ENCODE data around the gene MS4A18. TPM values are rescaled to one million over a fixed set of nuclear protein-coding genes. Genes with fewer than 3 reads are reported as not detected.

The MS4A18 gene
- total and polyA plus RNA-seq, 9 donors: not detected

DNA sequence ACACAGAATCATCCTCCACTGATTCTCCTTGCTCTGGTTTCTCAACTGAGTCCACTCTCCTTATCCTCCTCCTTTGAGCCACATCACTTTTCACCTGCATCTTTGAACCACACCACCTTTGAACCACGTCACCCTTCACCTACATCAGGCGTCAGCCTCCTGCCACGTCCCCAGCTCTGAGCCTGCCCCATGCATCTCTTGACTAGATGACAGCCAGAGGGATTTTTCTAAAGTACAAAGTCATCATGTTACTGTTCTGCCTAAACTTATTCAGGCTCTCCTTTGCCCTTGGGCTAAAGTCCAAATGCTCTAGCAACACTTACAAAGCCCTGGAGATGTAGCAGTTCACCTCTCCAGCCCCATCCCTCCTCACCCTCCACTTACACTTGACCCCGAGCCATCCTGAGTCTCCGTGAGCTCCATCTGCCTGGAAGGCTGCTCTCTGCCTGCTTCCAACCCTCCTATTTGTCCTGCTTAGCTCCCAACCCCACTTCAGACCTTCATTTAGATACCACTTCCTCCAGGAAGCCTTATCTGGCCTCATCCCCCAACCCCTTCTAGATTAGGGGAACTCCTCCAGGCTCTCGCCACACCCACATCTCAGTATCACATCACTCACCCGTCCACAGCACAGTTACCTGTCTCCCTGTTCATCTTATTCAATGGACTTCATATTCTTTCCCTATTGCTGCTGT, 56.9 kb downstream of the MS4A18 start:
- WGBS, 3 donors: 78 to 86% (median 79%) methylated on average over 7 of the region's 7 CpGs
- TF ChIP-seq EP300 (IDR thresholded peaks at IDR 0.05) (no peak), CTCF (IDR thresholded peaks at IDR 0.05) (no peak), POLR2A (IDR thresholded peaks at IDR 0.05) (no peak)
- no peak overlapping the region for H3K4me3 ChIP-seq
- intact Hi-C loops (cut with DNase I): loop anchor here in 1 of 4 donors (10.0 kb wide), 1 partner anchor 113 kb away; no protein-coding TSS in a partner anchor
- peaks cover under 1% of the 10 kb centered on the region for H3K4me1 ChIP-seq (ENCODE audit: insufficient read depth)
- H3K36me3 ChIP-seq: no peaks in the 10 kb centered on the region
- no peaks in the 10 kb centered on the region for H3K9me3 ChIP-seq
- DNase-seq: no peak
- no peaks in the 10 kb centered on the region for H3K27me3 ChIP-seq
- H3K27ac ChIP-seq: no peak overlapping the region

GRCh38 chr11:60781981-60782316, 57.4 kb downstream of the MS4A18 start:
- DNase-seq: no peak
- no peak overlapping the region for H3K4me3 ChIP-seq
- H3K9me3 ChIP-seq: no peaks in the 10 kb centered on the region
- no peaks in the 10 kb centered on the region for H3K36me3 ChIP-seq
- TF ChIP-seq CTCF (IDR thresholded peaks at IDR 0.05) (no peak), EP300 (IDR thresholded peaks at IDR 0.05) (no peak), POLR2A (IDR thresholded peaks at IDR 0.05) (no peak)
- no peak overlapping the region for H3K27ac ChIP-seq
- no peaks in the 10 kb centered on the region for H3K27me3 ChIP-seq
- 92 to 98% (median 93%) methylated on average over 4 of the region's 4 CpGs for WGBS, 3 donors
- H3K4me1 ChIP-seq (ENCODE audit: insufficient read depth): peaks cover 4% of the 10 kb centered on the region
- intact Hi-C loops (cut with DNase I): loop anchor here in 1 of 4 donors (10.0 kb wide), 1 partner anchor 113 kb away; no protein-coding TSS in a partner anchor

- DNase-seq: no peak
Measured at GRCh38 chr11:60782393-60783140, 58.0 kb downstream of the MS4A18 start.

GRCh38 chr11:60783141-60783484, 58.6 kb downstream of the MS4A18 start:
- DNase-seq: no peak
- 90 to 96% (median 91%) methylated on average over 8 of the region's 8 CpGs for WGBS, 3 donors
- Histone ChIP-seq H3K9me3 (no peaks in the 10 kb centered on the region), H3K36me3 (no peaks in the 10 kb centered on the region), H3K4me1 (ENCODE audit: insufficient read depth) (peaks cover 6% of the 10 kb centered on the region), H3K4me3 (no peak overlapping the region), H3K27me3 (no peaks in the 10 kb centered on the region), H3K27ac (no peak overlapping the region)
- TF ChIP-seq CTCF (IDR thresholded peaks at IDR 0.05) (no peak), EP300 (IDR thresholded peaks at IDR 0.05) (no peak), POLR2A (IDR thresholded peaks at IDR 0.05) (no peak)
- intact Hi-C loops (cut with DNase I): loop anchor here in 1 of 4 donors (10.0 kb wide), 1 partner anchor 112 kb away; no protein-coding TSS in a partner anchor

More at GRCh38 chr11:60782393-60783140, 58.0 kb downstream of the MS4A18 start:
- Histone ChIP-seq H3K9me3 (no peaks in the 10 kb centered on the region), H3K4me1 (ENCODE audit: insufficient read depth) (peaks cover 6% of the 10 kb centered on the region), H3K27ac (no peak overlapping the region), H3K27me3 (no peaks in the 10 kb centered on the region), H3K4me3 (no peak overlapping the region), H3K36me3 (no peaks in the 10 kb centered on the region)
- intact Hi-C loops (cut with DNase I): loop anchor here in 1 of 4 donors (10.0 kb wide), 1 partner anchor 112 kb away; no protein-coding TSS in a partner anchor
- TF ChIP-seq POLR2A (IDR thresholded peaks at IDR 0.05) (no peak), CTCF (IDR thresholded peaks at IDR 0.05) (no peak), EP300 (IDR thresholded peaks at IDR 0.05) (no peak)
- WGBS, 3 donors: 84 to 90% (median 90%) methylated on average over 12 of the region's 12 CpGs

Data from ovary (tissue), 9 donors.